ENCODE results near the gene PRR23E. TPM values are rescaled to one million over a fixed set of nuclear protein-coding genes. Genes with fewer than 3 reads are reported as not detected.

The PRR23E gene
- total RNA-seq, 1 donor from 2014 or later = not detected

- FAIRE-seq (no peak), DNase-seq (ENCODE audit: low spot score in 2 of 2) (no peak)
Observed at GRCh38 chr3:127221446-127222035, 28.6 kb downstream of the PRR23E start.

GRCh38 chr3:127222163-127222562 is 29.2 kb downstream of the PRR23E start:
- FAIRE-seq (no peak), DNase-seq (ENCODE audit: low spot score in 2 of 2) (no peak)

- FAIRE-seq = no peak
- DNase-seq (ENCODE audit: low spot score in 2 of 2) = no peak
Observed at GRCh38 chr3:127222664-127223063, 29.7 kb downstream of the PRR23E start.

GRCh38 chr3:127224118-127224517 is 31.2 kb downstream of the PRR23E start:
- no peak for DNase-seq (ENCODE audit: low spot score in 2 of 2)
- FAIRE-seq = no peak

GRCh38 chr3:127226457-127226856 is 33.5 kb downstream of the PRR23E start:
- DNase-seq (ENCODE audit: low spot score in 2 of 2) = no peak
- no peak for FAIRE-seq

GRCh38 chr3:127226946-127227842 is 34.3 kb downstream of the PRR23E start:
- FAIRE-seq = no peak
- no peak for DNase-seq (ENCODE audit: low spot score in 2 of 2)

- FAIRE-seq (no peak), DNase-seq (ENCODE audit: low spot score in 2 of 2) (no peak)
Observed at GRCh38 chr3:127228866-127229265, 35.9 kb downstream of the PRR23E start.

GRCh38 chr3:127233371-127233770 is 40.4 kb downstream of the PRR23E start:
- FAIRE-seq = no peak
- no peak for DNase-seq (ENCODE audit: low spot score in 2 of 2)

- FAIRE-seq (no peak), DNase-seq (ENCODE audit: low spot score in 2 of 2) (no peak)
Observed at GRCh38 chr3:127234778-127235177, 41.8 kb downstream of the PRR23E start.

GRCh38 chr3:127235706-127236105 is 42.8 kb downstream of the PRR23E start:
- DNase-seq (ENCODE audit: low spot score in 2 of 2) (no peak), FAIRE-seq (no peak)

- FAIRE-seq = no peak
- no peak for DNase-seq (ENCODE audit: low spot score in 2 of 2)
Observed at GRCh38 chr3:127237835-127238234, 44.9 kb downstream of the PRR23E start.

GRCh38 chr3:127238602-127239001 is 45.7 kb downstream of the PRR23E start:
- DNase-seq (ENCODE audit: low spot score in 2 of 2) = no peak
- no peak for FAIRE-seq

GRCh38 chr3:127247292-127247691 is 54.4 kb downstream of the PRR23E start:
- DNase-seq (ENCODE audit: low spot score in 2 of 2) (no peak), FAIRE-seq (no peak)

Small RNA genes within 50 kb of the gene (small RNA-seq; reads per million reads assigned to genes)
- gene RF00019 (not detected), gene RNU6-1047P (not detected)

Other genes starting within 250 kb of the PRR23E start
- 46.9 TPM for gene PLXNA1, start 210.0 kb upstream of the PRR23E start, total RNA-seq
- not detected for gene PRR20G, start 94.9 kb downstream of the PRR23E start, total RNA-seq

All from frontal cortex (tissue), 4 donors.